Ramos (cell line): Measurements from ENCODE around the gene MED10.
"Not testable (repeated sequence)": the region's sequence is repeated elsewhere in the genome, so short reads cannot be mapped to it uniquely, and the experiment has no call there.

Experiments
- in situ Hi-C: fragments of 300-500 bp; cut with MboI; formaldehyde crosslinking; loops from one replicate; pipeline ENCODE4 v1.14.3; 2022; ENCODE audit warnings: low sequenced_read_pairs; ENCODE audit not compliant: unreplicated experiment

Gene MED10

GRCh38 chr5:6376974-6377520 lies 1.3 kb downstream of the MED10 start:
- in situ Hi-C loops: no loop called here

GRCh38 chr5:6373081-6373846 lies 5.1 kb downstream of the MED10 start:
- in situ Hi-C loops: no loop called here

GRCh38 chr5:6372251-6373080 lies 5.9 kb downstream of the MED10 start:
- in situ Hi-C loops: no loop called here

GRCh38 chr5:6371079-6371810 lies 7.1 kb downstream of the MED10 start:
- in situ Hi-C loops: no loop called here

- in situ Hi-C loops: no loop called here
These were observed 7.8 kb downstream of the MED10 start for GRCh38 chr5:6370580-6370979.

- in situ Hi-C loops: no loop called here
These were observed 12.3 kb downstream of the MED10 start for GRCh38 chr5:6365977-6366590.

GRCh38 chr5:6365142-6365976 lies 13.0 kb downstream of the MED10 start:
- in situ Hi-C loops: no loop called here

- in situ Hi-C loops: not testable (repeated sequence)
These were observed 14.8 kb downstream of the MED10 start for GRCh38 chr5:6363454-6364011.

GRCh38 chr5:6362846-6363245 lies 15.5 kb downstream of the MED10 start:
- in situ Hi-C loops: no loop called here

DNA sequence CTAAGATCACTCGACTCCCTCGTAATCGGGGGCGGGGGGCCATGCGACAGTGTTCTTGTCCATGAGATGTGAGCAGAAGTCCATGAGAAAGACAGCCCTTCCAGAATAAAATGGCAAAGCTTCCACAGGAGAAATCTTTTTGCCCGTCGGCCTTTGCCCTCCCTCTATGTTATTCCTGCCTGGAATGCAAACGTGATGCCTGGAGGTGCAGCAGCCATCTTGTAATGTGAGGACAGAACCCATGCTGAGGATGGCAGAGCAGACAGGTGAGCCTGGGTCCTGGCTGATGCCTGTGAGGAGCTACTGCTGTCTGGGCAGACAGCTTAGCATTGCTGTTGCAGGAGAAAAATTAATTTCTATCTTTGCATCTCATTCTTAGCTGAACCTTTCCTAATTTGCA lies 17.2 kb downstream of the MED10 start:
- in situ Hi-C loops: no loop called here

DNA sequence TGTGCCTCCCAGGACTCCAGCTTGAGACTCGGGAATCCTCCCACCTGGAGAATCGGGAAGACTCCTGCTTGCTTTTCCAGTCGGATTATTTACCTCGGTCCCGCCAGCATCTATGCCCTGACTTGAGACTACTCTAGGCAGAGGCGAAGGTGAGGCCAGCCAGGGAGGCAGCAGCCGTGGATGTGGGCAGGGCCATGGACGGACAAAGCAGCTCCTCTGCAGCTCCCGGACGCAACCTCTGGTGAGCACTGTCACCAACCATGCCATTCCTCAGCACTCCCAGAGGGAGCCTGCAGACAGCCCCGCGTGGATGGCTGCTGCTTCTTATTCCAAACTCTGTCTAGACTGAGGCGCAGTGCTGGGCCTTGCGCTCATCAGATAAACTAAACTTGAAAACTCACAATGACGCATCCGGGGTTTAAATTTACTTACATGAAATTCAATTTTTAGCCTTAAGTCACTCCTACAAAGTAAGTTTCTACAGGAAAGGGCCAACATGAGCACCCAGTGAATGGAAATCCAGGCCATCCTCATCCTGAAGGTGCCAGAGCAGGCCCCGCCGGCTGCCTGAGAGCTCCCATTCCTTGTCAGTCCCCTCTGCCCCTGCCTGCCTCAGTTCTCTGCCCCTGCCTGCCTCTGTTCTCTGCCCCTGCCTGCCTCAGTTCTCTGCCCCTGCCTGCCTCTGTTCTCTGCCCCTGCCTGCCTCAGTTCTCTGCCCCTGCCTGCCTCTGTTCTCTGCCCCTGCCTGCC lies 17.8 kb downstream of the MED10 start:
- in situ Hi-C loops: no loop called here

GRCh38 chr5:6359555-6360322 lies 18.6 kb downstream of the MED10 start:
- in situ Hi-C loops: no loop called here

- in situ Hi-C loops: no loop called here
These were observed 19.9 kb downstream of the MED10 start for GRCh38 chr5:6358434-6358820.

DNA sequence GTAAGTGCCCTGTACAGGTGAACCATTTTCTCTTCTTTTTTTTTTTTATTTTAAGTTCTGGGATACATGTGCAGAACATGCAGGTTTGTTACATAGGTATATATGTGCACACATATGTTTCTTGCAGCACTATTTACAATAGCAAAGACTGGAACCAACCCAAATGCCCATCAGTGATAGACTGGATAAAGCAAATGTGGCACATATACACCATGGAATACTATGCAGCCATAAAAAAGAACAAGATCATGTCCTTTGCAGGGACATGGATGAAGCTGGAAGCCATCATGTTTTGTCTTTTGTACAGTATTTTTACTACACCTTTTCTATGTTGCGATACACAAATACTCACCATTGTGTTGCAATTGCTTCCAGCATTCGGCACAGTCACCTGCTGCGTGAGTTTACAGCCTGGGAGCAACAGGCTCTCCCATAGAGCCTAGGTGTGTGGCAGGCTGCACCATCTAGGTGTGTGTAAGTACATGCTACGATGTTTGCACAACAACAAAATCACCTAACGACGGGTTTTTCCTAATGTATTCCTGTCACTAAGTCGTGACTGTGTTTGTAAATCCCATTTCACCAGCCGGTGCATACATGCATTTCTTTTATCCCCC lies 20.4 kb downstream of the MED10 start:
- in situ Hi-C loops: not testable (repeated sequence)

GRCh38 chr5:6356578-6357164 lies 21.7 kb downstream of the MED10 start:
- in situ Hi-C loops: no loop called here

- in situ Hi-C loops: no loop called here
These were observed 23.1 kb downstream of the MED10 start for GRCh38 chr5:6355294-6355693.

DNA sequence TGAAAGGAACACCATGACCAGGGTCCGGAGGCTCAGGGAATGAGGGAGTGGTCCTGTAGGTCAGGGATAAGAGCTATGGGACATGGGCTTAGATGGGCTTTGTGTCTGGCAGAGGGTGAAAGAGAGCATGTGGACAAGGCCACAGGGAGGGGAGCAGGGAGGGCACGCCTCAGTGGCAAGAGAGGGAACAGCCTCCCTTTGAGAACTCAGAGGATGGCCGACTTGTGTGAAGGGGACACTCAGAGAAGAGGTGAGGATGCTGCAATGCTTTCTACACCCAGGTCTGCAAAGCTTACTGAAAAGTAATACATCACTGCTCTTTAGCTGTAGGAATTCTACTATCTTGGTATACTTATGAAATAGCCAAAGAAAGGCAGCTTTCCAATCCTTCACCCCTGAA lies 23.5 kb downstream of the MED10 start:
- in situ Hi-C loops: no loop called here
